GM15510 (cell line): Measurements from ENCODE around the gene YIF1A.
A peak's percentile ranks its signal among the peaks of the same experiment; 100 is the strongest.

ENCODE experiments used
- POLR2A ChIP-seq: IDR thresholded peaks from 3 replicates; pipeline ENCODE4 v1.6.1; 2011; ENCODE audit warnings: borderline replicate concordance; ENCODE audit not compliant: insufficient read length; ENCODE audit errors: extremely low read depth

Gene YIF1A

DNA sequence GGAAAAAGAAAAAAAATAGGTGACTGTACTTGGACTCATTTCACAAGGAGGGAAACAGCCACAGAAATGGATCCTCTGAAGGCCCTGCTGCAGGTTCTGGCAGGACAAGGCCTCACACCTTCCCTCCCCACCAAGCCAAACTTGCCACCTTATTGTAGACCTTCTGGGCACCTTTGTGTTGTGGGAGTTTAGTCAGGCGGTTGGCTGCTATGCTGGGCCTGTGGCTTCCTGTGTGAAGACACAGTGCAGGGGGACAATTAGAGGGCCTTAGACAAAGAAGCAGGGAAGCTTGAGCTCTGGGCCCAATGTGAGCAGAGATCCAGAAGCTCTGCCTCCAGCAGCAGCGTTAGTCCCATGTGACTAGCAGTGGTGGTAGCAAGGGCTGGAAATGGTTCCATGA, 16.3 kb downstream of the YIF1A start:
- TF ChIP-seq POLR2A: no peak

DNA sequence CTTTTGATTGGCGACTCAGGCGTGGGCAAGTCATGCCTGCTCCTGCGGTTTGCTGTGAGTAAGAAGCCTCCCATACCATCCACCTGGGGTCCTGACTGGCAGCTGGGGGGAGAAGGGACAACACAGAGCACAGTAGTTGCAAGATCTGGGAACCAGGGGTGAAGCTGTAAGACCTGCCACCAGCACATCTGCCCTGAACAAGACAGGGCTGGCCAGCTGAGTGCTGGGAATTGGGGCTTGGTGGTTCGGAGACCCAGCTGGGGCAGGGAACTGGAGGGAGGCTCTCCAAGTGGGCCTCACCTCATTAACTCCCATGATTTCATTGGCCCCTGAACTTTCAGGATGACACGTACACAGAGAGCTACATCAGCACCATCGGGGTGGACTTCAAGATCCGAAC, 17.1 kb downstream of the YIF1A start:
- TF ChIP-seq POLR2A: no peak

DNA sequence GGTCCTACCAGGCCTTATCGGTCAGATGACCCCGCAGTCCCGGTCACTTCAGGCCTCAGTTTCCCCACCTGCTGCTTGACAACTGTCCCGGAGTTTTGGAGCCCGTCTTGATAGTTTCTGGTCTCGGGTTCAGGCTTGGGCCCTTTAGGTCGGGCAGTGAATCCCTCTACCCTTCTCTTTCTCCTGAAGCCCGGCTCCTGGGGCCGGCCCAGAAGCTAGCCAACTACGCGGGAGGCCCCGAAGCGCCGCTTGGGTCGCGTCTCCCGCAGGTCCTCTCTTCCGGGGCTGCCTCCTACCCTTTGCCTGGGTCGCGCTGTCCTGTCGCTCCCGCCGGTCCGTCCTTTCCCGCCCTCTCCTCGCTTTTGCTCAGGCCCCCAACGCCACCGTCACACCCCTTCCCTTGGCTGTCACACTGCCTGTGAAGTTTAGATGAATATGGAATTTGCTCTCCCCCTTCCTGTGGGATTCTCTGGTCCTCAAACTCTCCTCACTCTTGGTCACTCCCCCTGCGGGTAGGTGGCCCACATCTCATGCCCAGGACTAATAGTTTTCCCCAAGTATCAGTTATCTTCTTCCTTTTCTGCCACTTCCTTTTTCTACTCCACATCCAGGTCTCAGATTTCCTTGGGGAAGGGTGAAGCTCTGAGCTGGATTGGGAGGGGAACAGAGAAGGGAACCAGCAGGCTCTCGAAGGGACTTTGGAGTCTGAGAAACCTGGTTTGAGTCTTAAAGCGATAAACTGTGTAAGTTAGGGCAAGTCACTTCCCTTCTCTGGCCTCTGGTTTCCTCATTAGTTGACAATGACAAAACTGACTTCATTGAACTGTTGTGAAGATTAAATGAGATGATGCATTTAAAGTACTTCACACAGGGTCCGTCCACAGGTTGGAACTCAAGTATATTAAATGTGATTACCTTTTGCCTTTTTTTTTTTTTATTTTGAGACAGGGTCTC, 19.7 kb downstream of the YIF1A start:
- TF ChIP-seq POLR2A: no peak

DNA sequence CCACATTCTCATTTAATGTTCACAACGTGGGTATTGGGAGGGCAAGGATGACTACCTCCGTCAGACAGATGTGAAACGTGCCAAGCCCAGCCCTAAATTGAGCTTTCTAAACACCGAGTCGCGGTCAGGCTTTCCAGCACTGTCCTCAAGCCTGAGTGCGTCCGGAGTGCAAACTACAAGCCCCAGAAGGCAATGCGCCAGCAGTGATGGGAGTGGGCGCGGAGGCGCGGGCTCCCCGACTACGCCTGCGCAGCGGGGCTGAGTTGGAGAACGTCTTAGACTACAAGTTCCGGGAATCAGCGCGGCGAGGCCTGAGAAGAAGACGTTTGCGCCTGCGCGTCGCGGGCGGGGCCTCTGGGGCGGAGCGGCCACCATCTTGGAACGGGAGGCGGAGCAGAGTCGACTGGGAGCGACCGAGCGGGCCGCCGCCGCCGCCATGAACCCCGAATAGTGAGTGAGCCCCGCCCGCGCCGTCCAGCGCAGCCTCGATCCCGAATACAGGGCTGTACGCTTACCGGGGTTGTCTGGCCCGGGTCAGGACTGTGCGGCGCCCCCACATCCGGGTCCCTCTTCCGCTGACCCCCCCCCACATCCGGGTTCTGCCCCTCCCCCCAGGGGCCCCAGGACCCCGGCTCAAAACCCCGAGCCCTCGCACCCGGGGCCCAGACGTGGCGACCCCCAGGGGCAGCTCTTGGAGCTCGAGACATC, 20.5 kb downstream of the YIF1A start, which contains the start of gene RAB1B:
TSS of gene RAB1B (plus strand) at position 396 of the 708 bp plus-strand sequence. CDS start at position 437, 41 bp downstream.
- peak; percentile 71 for TF ChIP-seq POLR2A

DNA sequence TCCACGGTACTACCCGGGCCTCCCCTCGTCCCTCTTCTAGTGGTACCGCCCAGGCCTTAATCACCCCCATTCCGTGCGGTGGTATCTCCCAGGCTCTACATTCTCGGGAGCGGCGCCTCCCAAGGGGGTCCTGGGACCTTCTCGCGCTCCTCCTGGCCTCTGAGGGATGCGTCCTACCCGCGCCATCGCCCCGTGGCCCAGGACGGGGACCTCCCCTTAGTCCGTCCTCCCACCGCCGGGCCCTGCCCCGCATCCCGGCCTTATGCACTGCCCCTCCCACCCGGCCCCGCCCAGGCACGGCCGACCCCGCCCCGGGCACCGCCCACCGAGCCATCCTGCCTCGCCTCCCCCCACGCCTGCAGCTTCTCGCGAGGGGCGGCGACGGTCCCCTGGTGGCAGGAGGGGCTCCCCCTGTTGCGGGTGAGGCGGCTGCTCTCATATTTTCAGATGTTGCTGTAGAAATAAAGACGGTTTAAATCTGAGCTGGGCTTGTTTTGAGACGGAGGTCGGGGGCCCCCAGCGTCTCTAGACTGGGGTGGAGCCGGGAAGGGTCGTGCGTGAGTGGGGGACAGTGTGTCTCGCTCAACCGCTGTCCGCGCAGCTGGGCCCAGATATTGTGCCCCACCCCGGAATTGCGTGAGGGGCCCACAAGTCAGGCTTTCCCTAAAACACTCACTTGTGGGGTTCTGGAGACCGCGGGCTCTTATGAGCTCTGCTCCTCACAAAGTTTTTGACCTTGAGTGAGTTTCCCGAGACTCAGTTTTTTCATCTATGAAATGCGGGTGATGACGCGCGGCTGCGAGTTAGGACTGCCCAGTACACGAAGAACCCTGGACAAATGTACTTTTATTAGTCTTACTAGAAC, 21.3 kb downstream of the YIF1A start:
- peak; percentile 26 for TF ChIP-seq POLR2A

DNA sequence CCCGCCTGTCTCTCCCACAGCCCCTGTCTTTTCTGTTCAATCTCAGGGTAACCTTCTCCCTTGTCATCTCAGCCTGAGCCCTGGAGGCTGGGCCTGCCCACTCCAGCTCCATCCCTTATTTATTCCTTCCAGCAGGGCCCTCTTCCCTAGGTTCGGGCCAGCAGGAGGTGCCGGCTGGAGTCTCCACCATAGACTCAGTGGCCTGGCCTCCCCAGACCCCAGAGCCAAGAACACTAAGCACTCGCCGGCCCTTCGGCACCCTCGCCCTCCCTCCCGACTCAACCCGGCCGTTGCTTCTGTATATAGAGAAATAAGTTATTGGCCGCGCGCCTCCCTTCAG, 21.9 kb downstream of the YIF1A start:
- no peak for TF ChIP-seq POLR2A

DNA sequence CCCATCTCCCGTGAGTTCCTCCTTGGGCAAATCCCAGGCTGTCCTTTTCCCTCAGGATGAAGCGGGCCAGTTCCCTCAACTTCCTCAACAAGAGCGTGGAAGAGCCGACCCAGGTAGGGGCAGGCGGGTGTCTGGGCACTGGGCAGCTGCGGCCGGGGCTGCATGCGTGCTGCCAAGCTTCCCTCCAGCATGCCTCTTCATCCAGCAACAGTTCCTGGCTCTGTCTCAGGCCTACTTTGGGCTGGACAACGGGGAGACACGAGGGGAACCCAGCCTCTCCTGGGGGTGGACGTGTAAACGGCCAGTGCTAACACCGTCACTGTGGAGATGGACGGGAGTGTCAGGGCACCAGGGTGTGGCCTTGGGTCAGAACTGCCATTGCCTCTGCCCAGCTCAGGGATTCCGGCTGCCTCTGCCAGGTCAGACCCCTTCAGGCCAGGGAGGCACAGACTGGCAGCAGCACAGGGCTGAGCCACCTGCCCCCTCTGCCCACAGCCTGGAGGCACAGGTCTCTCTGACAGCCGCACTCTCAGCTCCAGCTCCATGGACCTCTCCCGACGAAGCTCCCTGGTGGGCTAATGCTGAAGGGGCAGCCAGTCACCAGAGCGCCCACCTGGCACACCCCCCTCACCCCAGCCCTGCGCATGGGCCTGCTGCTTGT, 22.4 kb downstream of the YIF1A start:
- no peak for TF ChIP-seq POLR2A

DNA sequence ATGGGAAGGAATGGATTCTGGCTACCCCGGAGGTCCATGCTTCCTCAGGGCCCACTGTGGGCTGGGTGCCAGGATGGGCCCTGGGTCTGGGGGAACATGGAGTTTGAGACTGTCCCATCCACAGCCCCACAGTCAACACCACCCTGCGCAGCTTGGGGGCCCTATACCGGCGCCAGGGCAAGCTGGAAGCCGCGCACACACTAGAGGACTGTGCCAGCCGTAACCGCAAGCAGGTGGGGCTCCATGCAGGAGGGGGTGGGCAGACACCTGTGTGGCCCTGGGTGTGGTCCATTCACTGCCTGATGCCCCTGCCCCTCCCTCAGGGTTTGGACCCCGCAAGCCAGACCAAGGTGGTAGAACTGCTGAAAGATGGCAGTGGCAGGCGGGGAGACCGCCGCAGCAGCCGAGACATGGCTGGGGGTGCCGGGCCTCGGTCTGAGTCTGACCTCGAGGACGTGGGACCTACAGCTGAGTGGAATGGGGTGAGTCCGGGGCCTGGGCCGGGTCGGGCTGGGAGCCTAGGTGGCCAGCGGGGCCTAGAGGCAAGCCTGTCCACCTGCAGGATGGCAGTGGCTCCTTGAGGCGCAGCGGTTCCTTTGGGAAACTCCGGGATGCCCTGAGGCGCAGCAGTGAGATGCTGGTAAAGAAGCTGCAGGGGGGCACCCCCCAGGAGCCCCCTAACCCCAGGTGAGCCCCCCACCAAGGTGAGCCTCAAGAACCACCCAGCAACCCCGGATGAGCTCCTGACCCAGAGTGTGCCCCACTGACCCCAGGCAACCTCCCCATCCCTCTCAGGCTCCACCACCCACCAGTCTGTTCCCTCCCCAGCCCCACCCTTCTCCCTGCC, 23.2 kb downstream of the YIF1A start:
- TF ChIP-seq POLR2A: no peak

DNA sequence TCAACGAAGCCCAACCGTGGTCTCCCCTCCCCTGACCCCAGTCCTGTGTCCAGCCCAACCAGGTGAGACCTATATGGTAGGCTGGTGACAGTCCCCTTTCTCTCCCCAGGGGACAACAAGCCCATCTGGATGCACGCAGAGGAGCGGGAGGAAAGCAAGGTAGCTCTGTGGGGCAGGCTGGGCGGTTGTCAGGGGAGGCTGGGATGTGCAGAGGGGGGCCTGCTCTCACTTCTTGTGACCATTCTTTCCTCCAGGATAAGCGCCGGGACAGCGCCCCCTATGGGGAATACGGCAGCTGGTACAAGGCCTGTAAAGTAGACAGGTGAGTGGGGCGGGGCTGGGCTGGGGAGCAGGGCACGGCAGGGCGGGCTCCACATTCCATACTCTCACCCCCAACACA, 24.0 kb downstream of the YIF1A start:
- TF ChIP-seq POLR2A: no peak

DNA sequence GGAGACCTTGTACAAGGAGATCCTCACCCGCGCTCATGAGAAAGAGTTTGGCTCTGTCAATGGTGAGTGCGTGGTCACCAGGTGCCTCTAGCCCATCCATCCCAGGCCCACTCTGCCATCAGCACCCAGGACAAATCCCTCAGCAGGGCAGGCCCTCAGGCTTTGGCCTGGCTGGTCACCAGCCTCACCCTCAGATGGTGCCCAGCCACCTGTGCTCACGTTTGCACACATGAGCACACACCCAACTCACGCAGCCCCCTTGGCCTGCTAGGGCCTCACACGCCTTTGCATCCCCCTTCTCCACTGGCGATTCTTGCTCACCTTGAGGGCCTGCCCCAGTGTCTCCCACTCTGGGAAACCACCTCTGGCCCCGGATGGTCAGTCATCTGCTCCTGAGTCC, 24.6 kb downstream of the YIF1A start:
- TF ChIP-seq POLR2A: no peak

DNA sequence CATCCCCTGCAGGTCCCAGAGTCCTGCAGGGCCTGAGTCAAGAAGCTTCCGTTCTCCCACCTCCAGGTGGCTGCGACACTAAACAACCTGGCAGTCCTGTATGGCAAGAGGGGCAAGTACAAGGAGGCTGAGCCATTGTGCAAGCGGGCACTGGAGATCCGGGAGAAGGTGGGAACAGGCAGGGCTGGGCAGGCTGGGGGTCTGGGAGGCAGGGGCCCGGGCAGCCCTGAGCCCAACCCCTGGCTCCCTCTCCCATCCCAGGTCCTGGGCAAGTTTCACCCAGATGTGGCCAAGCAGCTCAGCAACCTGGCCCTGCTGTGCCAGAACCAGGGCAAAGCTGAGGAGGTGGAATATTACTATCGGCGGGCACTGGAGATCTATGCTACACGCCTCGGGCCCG, 25.2 kb downstream of the YIF1A start:
- TF ChIP-seq POLR2A: no peak

DNA sequence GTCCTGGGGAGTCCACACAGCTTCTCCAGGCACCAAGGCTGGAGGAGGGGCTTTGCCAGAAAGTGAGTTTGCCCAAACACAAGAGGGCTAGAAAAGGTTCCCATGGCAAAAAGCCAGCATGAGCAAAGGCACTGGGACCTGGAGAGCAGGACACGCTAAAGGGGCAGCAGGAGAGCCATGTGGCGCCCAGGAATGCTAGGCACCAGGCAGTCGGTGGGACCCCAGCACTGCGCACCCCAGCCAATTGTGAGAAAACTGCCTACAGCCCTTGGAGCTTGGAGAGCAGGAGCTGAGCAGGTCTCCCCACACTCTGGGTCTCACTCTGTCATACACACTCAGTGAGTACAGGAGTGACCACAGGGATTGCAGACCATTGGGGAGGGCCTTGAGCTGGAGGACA, 25.7 kb downstream of the YIF1A start:
- TF ChIP-seq POLR2A: no peak

DNA sequence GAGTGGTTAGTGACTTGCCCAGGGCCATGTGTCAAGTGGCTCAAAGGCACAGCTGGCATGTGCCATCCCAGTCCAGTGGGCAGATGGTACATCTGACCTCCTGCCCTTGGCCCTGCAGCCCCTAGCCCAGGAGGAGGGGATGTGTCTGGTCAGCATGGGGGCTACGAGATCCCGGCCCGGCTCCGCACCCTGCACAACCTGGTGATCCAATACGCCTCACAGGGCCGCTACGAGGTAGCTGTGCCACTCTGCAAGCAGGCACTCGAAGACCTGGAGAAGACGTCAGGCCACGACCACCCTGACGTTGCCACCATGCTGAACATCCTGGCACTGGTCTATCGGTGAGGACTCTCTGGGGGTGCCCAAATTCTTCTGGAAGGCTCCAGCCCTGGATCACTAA, 26.2 kb downstream of the YIF1A start:
- TF ChIP-seq POLR2A: no peak

DNA sequence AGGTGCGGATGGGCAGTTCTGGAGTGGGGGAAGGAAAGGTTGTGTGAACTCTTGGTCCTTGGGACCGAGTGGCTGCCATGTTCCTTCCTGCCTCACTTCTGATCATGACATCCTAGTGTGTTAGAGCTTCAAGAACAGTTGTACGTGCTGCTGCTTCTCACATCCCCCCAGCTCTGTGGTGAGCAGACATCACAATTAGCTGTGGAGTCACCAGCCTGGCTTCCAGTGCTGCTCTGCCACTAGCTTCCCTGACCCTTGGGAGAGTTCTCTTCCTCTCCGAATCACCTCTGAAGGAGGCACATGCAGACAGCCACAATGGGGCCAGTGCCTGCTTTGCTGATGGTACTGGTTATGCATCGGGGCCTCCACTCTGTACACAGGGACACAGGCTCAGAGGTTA, 26.8 kb downstream of the YIF1A start:
- TF ChIP-seq POLR2A: no peak

DNA sequence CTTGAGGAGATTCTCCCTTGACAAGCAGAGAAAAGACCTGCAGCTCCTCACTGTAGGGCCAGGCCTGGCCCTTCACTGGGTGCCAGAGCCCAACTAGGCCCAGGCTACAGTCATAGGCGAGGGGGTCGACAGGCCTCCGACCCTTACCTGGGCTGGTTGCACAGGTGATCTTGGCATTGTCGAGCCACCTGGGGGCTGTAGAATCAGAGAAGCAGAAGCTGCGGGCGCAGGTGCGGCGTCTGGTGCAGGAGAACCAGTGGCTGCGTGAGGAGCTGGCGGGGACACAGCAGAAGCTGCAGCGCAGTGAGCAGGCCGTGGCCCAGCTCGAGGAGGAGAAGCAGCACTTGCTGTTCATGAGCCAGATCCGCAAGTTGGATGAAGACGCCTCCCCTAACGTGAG, 27.4 kb downstream of the YIF1A start:
- no peak for TF ChIP-seq POLR2A

DNA sequence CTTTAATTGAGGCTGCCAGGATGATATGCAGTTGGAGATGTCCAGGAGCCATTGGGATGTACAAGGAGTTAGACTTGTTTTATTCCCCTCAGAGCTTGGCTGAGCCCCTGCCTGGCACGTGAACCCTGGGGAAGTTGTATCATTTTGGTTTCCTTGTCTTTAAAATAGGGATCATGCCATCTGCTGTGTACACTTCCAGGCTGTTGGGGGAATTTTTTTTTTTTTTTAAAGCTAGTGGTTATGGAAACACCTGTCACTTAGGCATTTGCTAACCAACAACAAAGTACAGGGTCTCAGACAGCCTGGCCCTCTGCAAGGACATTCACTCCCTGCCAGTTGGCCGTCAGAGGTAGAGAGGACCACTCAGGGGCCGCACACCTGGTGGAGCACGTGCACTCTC, 29.0 kb downstream of the YIF1A start:
- no peak for TF ChIP-seq POLR2A
